ENCODE data around the gene KANSL1L.

Gene KANSL1L

GRCh38 chr2:210022824-210023223 is 148.4 kb downstream of the KANSL1L start:
- WGBS, 2 donors (ENCODE audit: extremely low coverage in 2 of 2, insufficient read length in 2 of 2, insufficient replicate concordance in 1 of 2) = no CpG with 5 or more reads among the region's 3 CpGs

GRCh38 chr2:210020138-210020537 is 151.1 kb downstream of the KANSL1L start:
- no peak overlapping the region for H2BK120ac ChIP-seq (ENCODE audit: low read depth, low read length)
- peaks cover 19 to 100% of the 10 kb centered on the region in 2 donors for H3K36me3 ChIP-seq (replicated peaks in 1 of 2; ENCODE audit: control insufficient read depth in 2 of 2, insufficient read depth in 2 of 2, low read length in 2 of 2)
- no peak overlapping the region for H3K14ac ChIP-seq (ENCODE audit: low read length)
- no peak overlapping the region for H3K4me2 ChIP-seq (ENCODE audit: insufficient read depth, low read length, poor library complexity, severe bottlenecking)
- H3K9me3 ChIP-seq (replicated peaks in 1 of 2; ENCODE audit: control insufficient read depth in 2 of 2, insufficient read depth in 1 of 2, low read depth in 1 of 2, low read length in 2 of 2) = no peaks in the 10 kb centered on the region
- no peak overlapping the region for H2BK5ac ChIP-seq (ENCODE audit: low read length)
- no peak overlapping the region for H3K4ac ChIP-seq (ENCODE audit: low read length)
- H2BK15ac ChIP-seq (ENCODE audit: low read length) = no peak overlapping the region
- no peak overlapping the region for H3K27ac ChIP-seq (replicated peaks; ENCODE audit: low read length)
- no peaks in the 10 kb centered on the region for H3K79me1 ChIP-seq (ENCODE audit: low read depth, low read length)
- no peak for DNase-seq (ENCODE audit: low spot score)
- H2AK5ac ChIP-seq (ENCODE audit: low read depth, low read length) = no peak overlapping the region
- no peaks in the 10 kb centered on the region for H3K27me3 ChIP-seq (ENCODE audit: control insufficient read depth in 3 of 3, insufficient read depth in 3 of 3, low read depth in 1 of 3, low read length in 3 of 3)
- H4K8ac ChIP-seq (ENCODE audit: low read depth, low read length) = no peak overlapping the region
- H3K4me3 ChIP-seq (ENCODE audit: low read length in 2 of 2) = no peak overlapping the region
- no peak overlapping the region for H3K9ac ChIP-seq (ENCODE audit: low read depth, low read length, poor library complexity)
- H3K18ac ChIP-seq (ENCODE audit: low read length) = no peak overlapping the region
- H2AFZ ChIP-seq (ENCODE audit: low read length) = no peak overlapping the region
- H4K91ac ChIP-seq (ENCODE audit: low read depth, low read length, poor library complexity) = no peak overlapping the region
- no CpG with 5 or more reads among the region's 1 CpG for WGBS, 2 donors (ENCODE audit: extremely low coverage in 2 of 2, insufficient read length in 2 of 2, insufficient replicate concordance in 1 of 2)
- H2BK12ac ChIP-seq (ENCODE audit: low read length) = no peak overlapping the region
- H3K23ac ChIP-seq (ENCODE audit: low read depth, low read length, poor library complexity) = no peak overlapping the region
- no peaks in the 10 kb centered on the region for H3K4me1 ChIP-seq (ENCODE audit: control insufficient read depth in 2 of 2, insufficient read depth in 1 of 2, low read depth in 1 of 2, low read length in 2 of 2)

More at GRCh38 chr2:210022824-210023223, 148.4 kb downstream of the KANSL1L start:
- Histone ChIP-seq H3K18ac (ENCODE audit: low read length) (no peak overlapping the region), H2BK12ac (ENCODE audit: low read length) (no peak overlapping the region), H3K4me1 (ENCODE audit: control insufficient read depth in 2 of 2, insufficient read depth in 1 of 2, low read depth in 1 of 2, low read length in 2 of 2) (no peaks in the 10 kb centered on the region), H2BK15ac (ENCODE audit: low read length) (no peak overlapping the region), H3K4me3 (ENCODE audit: low read length in 2 of 2) (no peak overlapping the region), H3K23ac (ENCODE audit: low read depth, low read length, poor library complexity) (no peak overlapping the region), H2AK5ac (ENCODE audit: low read depth, low read length) (no peak overlapping the region), H2AFZ (ENCODE audit: low read length) (no peak overlapping the region), H2BK5ac (ENCODE audit: low read length) (no peak overlapping the region), H3K4ac (ENCODE audit: low read length) (no peak overlapping the region), H4K8ac (ENCODE audit: low read depth, low read length) (no peak overlapping the region), H3K14ac (ENCODE audit: low read length) (no peak overlapping the region), H3K27me3 (ENCODE audit: control insufficient read depth in 3 of 3, insufficient read depth in 3 of 3, low read depth in 1 of 3, low read length in 3 of 3) (no peaks in the 10 kb centered on the region), H3K36me3 (replicated peaks in 1 of 2; ENCODE audit: control insufficient read depth in 2 of 2, insufficient read depth in 2 of 2, low read length in 2 of 2) (peaks cover 8 to 85% of the 10 kb centered on the region in 2 donors), H3K27ac (replicated peaks; ENCODE audit: low read length) (no peak overlapping the region), H3K4me2 (ENCODE audit: insufficient read depth, low read length, poor library complexity, severe bottlenecking) (no peak overlapping the region), H3K79me1 (ENCODE audit: low read depth, low read length) (no peaks in the 10 kb centered on the region), H3K9ac (ENCODE audit: low read depth, low read length, poor library complexity) (no peak overlapping the region), H2BK120ac (ENCODE audit: low read depth, low read length) (no peak overlapping the region), H4K91ac (ENCODE audit: low read depth, low read length, poor library complexity) (no peak overlapping the region), H3K9me3 (replicated peaks in 1 of 2; ENCODE audit: control insufficient read depth in 2 of 2, insufficient read depth in 1 of 2, low read depth in 1 of 2, low read length in 2 of 2) (no peaks in the 10 kb centered on the region)
- no peak for DNase-seq (ENCODE audit: low spot score)

- peaks cover 3 to 98% of the 10 kb centered on the region in 2 donors for H3K36me3 ChIP-seq (replicated peaks in 1 of 2; ENCODE audit: control insufficient read depth in 2 of 2, insufficient read depth in 2 of 2, low read length in 2 of 2)
- WGBS, 2 donors (ENCODE audit: extremely low coverage in 2 of 2, insufficient read length in 2 of 2, insufficient replicate concordance in 1 of 2) = no CpG with 5 or more reads among the region's 3 CpGs
- no peak overlapping the region for H3K27ac ChIP-seq (replicated peaks; ENCODE audit: low read length)
- DNase-seq (ENCODE audit: low spot score) = no peak
- no peak overlapping the region for H4K8ac ChIP-seq (ENCODE audit: low read depth, low read length)
- H3K4me1 ChIP-seq (ENCODE audit: control insufficient read depth in 2 of 2, insufficient read depth in 1 of 2, low read depth in 1 of 2, low read length in 2 of 2) = no peaks in the 10 kb centered on the region
- H2BK15ac ChIP-seq (ENCODE audit: low read length) = no peak overlapping the region
- H2BK5ac ChIP-seq (ENCODE audit: low read length) = no peak overlapping the region
- H3K4ac ChIP-seq (ENCODE audit: low read length) = no peak overlapping the region
- H2BK12ac ChIP-seq (ENCODE audit: low read length) = no peak overlapping the region
- H2BK120ac ChIP-seq (ENCODE audit: low read depth, low read length) = no peak overlapping the region
- H3K79me1 ChIP-seq (ENCODE audit: low read depth, low read length) = peaks cover 1% of the 10 kb centered on the region
- H3K9ac ChIP-seq (ENCODE audit: low read depth, low read length, poor library complexity) = no peak overlapping the region
- no peak overlapping the region for H3K18ac ChIP-seq (ENCODE audit: low read length)
- H3K4me2 ChIP-seq (ENCODE audit: insufficient read depth, low read length, poor library complexity, severe bottlenecking) = no peak overlapping the region
- no peaks in the 10 kb centered on the region for H3K27me3 ChIP-seq (ENCODE audit: control insufficient read depth in 3 of 3, insufficient read depth in 3 of 3, low read depth in 1 of 3, low read length in 3 of 3)
- H3K9me3 ChIP-seq (replicated peaks in 1 of 2; ENCODE audit: control insufficient read depth in 2 of 2, insufficient read depth in 1 of 2, low read depth in 1 of 2, low read length in 2 of 2) = no peaks in the 10 kb centered on the region
- no peak overlapping the region for H3K4me3 ChIP-seq (ENCODE audit: low read length in 2 of 2)
- H3K23ac ChIP-seq (ENCODE audit: low read depth, low read length, poor library complexity) = no peak overlapping the region
- H2AFZ ChIP-seq (ENCODE audit: low read length) = no peak overlapping the region
- H3K14ac ChIP-seq (ENCODE audit: low read length) = no peak overlapping the region
- no peak overlapping the region for H4K91ac ChIP-seq (ENCODE audit: low read depth, low read length, poor library complexity)
- no peak overlapping the region for H2AK5ac ChIP-seq (ENCODE audit: low read depth, low read length)
These were observed 161.3 kb downstream of the KANSL1L start for GRCh38 chr2:210009896-210010295.

GRCh38 chr2:210009126-210009525 is 162.1 kb downstream of the KANSL1L start:
- no peak overlapping the region for H3K27ac ChIP-seq (replicated peaks; ENCODE audit: low read length)
- H2AK5ac ChIP-seq (ENCODE audit: low read depth, low read length) = no peak overlapping the region
- no peak overlapping the region for H4K8ac ChIP-seq (ENCODE audit: low read depth, low read length)
- H3K79me1 ChIP-seq (ENCODE audit: low read depth, low read length) = peaks cover 3% of the 10 kb centered on the region
- no peak overlapping the region for H3K18ac ChIP-seq (ENCODE audit: low read length)
- no peak overlapping the region for H2BK5ac ChIP-seq (ENCODE audit: low read length)
- WGBS, 2 donors (ENCODE audit: extremely low coverage in 2 of 2, insufficient read length in 2 of 2, insufficient replicate concordance in 1 of 2) = no CpG with 5 or more reads among the region's 6 CpGs
- no peak overlapping the region for H3K4me3 ChIP-seq (ENCODE audit: low read length in 2 of 2)
- H4K91ac ChIP-seq (ENCODE audit: low read depth, low read length, poor library complexity) = no peak overlapping the region
- H2AFZ ChIP-seq (ENCODE audit: low read length) = no peak overlapping the region
- peaks cover 2 to 4% of the 10 kb centered on the region in 2 donors for H3K4me1 ChIP-seq (ENCODE audit: control insufficient read depth in 2 of 2, insufficient read depth in 1 of 2, low read depth in 1 of 2, low read length in 2 of 2)
- no peak overlapping the region for H3K9ac ChIP-seq (ENCODE audit: low read depth, low read length, poor library complexity)
- H3K14ac ChIP-seq (ENCODE audit: low read length) = no peak overlapping the region
- H3K23ac ChIP-seq (ENCODE audit: low read depth, low read length, poor library complexity) = no peak overlapping the region
- no peak overlapping the region for H2BK12ac ChIP-seq (ENCODE audit: low read length)
- H3K27me3 ChIP-seq (ENCODE audit: control insufficient read depth in 3 of 3, insufficient read depth in 3 of 3, low read depth in 1 of 3, low read length in 3 of 3) = no peaks in the 10 kb centered on the region
- H3K9me3 ChIP-seq (replicated peaks in 1 of 2; ENCODE audit: control insufficient read depth in 2 of 2, insufficient read depth in 1 of 2, low read depth in 1 of 2, low read length in 2 of 2) = no peaks in the 10 kb centered on the region
- no peak overlapping the region for H3K4ac ChIP-seq (ENCODE audit: low read length)
- peaks cover 2 to 98% of the 10 kb centered on the region in 2 donors for H3K36me3 ChIP-seq (replicated peaks in 1 of 2; ENCODE audit: control insufficient read depth in 2 of 2, insufficient read depth in 2 of 2, low read length in 2 of 2)
- no peak overlapping the region for H2BK15ac ChIP-seq (ENCODE audit: low read length)
- no peak overlapping the region for H2BK120ac ChIP-seq (ENCODE audit: low read depth, low read length)
- H3K4me2 ChIP-seq (ENCODE audit: insufficient read depth, low read length, poor library complexity, severe bottlenecking) = no peak overlapping the region
- no peak for DNase-seq (ENCODE audit: low spot score)
